ENCODE results near the gene MICAL3. TPM values are rescaled to one million over a fixed set of nuclear protein-coding genes. Genes with fewer than 3 reads are reported as not detected.

Gene MICAL3
- total and polyA plus RNA-seq, 2 of the 8 experiments (the other 6 are each of a cell fraction or from before 2014, with no cell fraction given): 8.3 to 41.8 TPM

DNA sequence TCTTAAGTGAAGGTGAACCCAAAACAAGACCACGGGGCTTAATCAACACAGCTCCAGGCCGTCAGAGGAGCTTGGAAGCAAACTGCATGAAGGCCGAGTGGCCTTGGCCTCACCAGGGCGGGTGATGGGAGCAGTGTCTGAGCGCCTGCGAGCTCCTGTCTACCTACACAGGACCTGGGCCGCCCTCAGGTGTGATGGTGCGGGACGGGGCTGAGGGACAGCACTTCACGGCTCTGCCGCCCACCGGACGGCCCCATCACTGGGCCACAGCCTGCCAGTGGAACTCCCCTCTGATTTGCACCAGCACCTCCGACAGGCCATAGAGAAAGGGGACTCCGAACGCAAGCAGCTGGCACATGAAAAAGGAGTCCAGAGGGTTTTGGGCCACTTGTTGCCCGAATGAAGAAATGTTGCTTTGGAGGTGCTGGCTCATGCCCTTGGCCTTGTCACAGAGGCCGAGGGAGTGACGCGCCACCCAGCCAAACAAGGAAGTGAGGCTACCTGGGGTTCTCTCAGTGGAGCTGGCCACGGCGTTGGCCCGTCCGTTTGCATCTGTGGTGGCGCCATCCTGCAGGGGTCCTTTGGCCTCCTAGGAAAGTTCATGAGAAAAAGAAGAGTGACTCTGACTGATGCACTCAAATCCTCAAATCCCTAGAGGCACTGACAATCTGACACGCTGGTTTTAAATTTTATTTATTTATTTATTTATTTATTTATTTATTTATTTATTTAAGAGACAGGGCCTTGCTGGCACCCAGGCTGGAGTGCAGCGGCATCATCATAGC lies 159.8 kb downstream of the MICAL3 start:
- 95% methylated on average over 27 of the region's 27 CpGs; no CpG with 5 or more reads in 1 of the 2 experiments for WGBS, 2 experiments (ENCODE audit: extremely low coverage in 1 of 2, insufficient coverage in 1 of 2, insufficient read length in 1 of 2, insufficient replicate concordance in 2 of 2, low coverage in 1 of 2, low lambda C conversion rate in 2 of 2, missing lambda C conversion rate in 1 of 2)
- TF ChIP-seq, protein P1, sequence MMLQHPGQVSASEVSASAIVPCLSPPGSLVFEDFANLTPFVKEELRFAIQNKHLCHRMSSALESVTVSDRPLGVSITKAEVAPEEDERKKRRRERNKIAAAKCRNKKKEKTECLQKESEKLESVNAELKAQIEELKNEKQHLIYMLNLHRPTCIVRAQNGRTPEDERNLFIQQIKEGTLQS (IDR thresholded peaks at IDR 0.05; ENCODE audit: insufficient read depth, low read depth, low read length): no peak
- TF ChIP-seq TBP (IDR thresholded peaks at IDR 0.05; ENCODE audit: low read depth, low read length) (no peak), SRF (IDR thresholded peaks at IDR 0.05; ENCODE audit: low read depth, low read length) (no peak), HDAC6 (IDR thresholded peaks at IDR 0.05; ENCODE audit: low read depth, low read length) (no peak), MAFK (IDR thresholded peaks at IDR 0.05; ENCODE audit: low read depth, low read length) (no peak), EGR1 (IDR thresholded peaks at IDR 0.05; ENCODE audit: borderline replicate concordance, low read depth, low read length) (no peak), KDM4A (IDR thresholded peaks at IDR 0.05; ENCODE audit: low read depth, low read length, severe bottlenecking) (no peak), ZNF274 (IDR thresholded peaks at IDR 0.05; ENCODE audit: borderline replicate concordance, extremely low read depth, low read length) (no peak), JUN (IDR thresholded peaks at IDR 0.05; ENCODE audit: low read depth, low read length) (no peak), CEBPB (IDR thresholded peaks at IDR 0.05; ENCODE audit: low read depth, low read length) (no peak)
- TF ChIP-seq, protein P2, sequence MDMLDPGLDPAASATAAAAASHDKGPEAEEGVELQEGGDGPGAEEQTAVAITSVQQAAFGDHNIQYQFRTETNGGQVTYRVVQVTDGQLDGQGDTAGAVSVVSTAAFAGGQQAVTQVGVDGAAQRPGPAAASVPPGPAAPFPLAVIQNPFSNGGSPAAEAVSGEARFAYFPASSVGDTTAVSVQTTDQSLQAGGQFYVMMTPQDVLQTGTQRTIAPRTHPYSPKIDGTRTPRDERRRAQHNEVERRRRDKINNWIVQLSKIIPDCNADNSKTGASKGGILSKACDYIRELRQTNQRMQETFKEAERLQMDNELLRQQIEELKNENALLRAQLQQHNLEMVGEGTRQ (IDR thresholded peaks at IDR 0.05; ENCODE audit: low read length): no peak

More for the DNA sequence above, 159.8 kb downstream of the MICAL3 start:
- H2AK5ac ChIP-seq (ENCODE audit: low read depth, low read length): no peak overlapping the region
- no peak overlapping the region for H2BK20ac ChIP-seq (ENCODE audit: low read length)
- H3K27ac ChIP-seq (ENCODE audit: low read depth, low read length): no peak overlapping the region
- peaks cover 0 to 6% (median 4%) of the 10 kb centered on the region in 4 experiments; a peak in 4 of 8 replicates for H3K36me3 ChIP-seq (ENCODE audit: control insufficient read depth in 2 of 4, insufficient read depth in 4 of 4, low read length in 3 of 4)
- H4K91ac ChIP-seq (replicated peaks; ENCODE audit: insufficient read length, low read length): no peak overlapping the region
- POLR2A ChIA-PET (ENCODE audit: partially characterized antibody): no interaction called here
- H4K8ac ChIP-seq (ENCODE audit: extremely low read depth, insufficient read depth, low read length): no peak overlapping the region
- H2BK15ac ChIP-seq (ENCODE audit: low read length): no peak overlapping the region
- H2BK5ac ChIP-seq (ENCODE audit: low read depth, low read length): no peak overlapping the region
- H2AFZ ChIP-seq (ENCODE audit: low read length): no peak overlapping the region
- H3K18ac ChIP-seq (ENCODE audit: extremely low read depth, low read length): no peak overlapping the region
- no peaks in the 10 kb centered on the region for H3K9me3 ChIP-seq (ENCODE audit: insufficient read depth in 2 of 2, low read depth in 1 of 2, low read length in 1 of 2)
- no peaks in the 10 kb centered on the region for H3K79me2 ChIP-seq (ENCODE audit: control insufficient read depth in 1 of 2, insufficient read depth in 2 of 2, low read length in 2 of 2)
- no peaks in the 10 kb centered on the region for H3K27me3 ChIP-seq (replicated peaks in 1 of 4; ENCODE audit: control insufficient read depth in 3 of 4, extremely low read depth in 1 of 4, insufficient read depth in 3 of 4, low read length in 3 of 4)
- H4K5ac ChIP-seq (ENCODE audit: insufficient read length, low read depth, low read length): no peak overlapping the region
- no peak overlapping the region for H2BK12ac ChIP-seq (ENCODE audit: low read depth, low read length)
- H3K4me1 ChIP-seq (replicated peaks in 1 of 4; ENCODE audit: control insufficient read depth in 3 of 4, insufficient read depth in 4 of 4, low read length in 3 of 4): no peaks in the 10 kb centered on the region
- CTCF ChIA-PET (ENCODE audit: partially characterized antibody): interaction anchor here (0.6 to 1.1 kb wide), 3 partner anchors 18 to 124 kb away, joined by 3 to 4 read pairs (median 3); no protein-coding TSS in a partner anchor
- 0 out of 2 replicates have a peak, but pooled peaks cover 2% of the 10 kb centered on the region for H3K79me1 ChIP-seq (ENCODE audit: low read depth, low read length)
- FAIRE-seq: no peak
- no peak overlapping the region for H3K4me3 ChIP-seq (ENCODE audit: extremely low read depth in 1 of 4, insufficient read depth in 2 of 4, low read depth in 3 of 4, low read length in 4 of 4)
- peaks cover 3 to 6% of the 10 kb centered on the region in 2 experiments for H4K20me1 ChIP-seq (replicated peaks in 1 of 2; ENCODE audit: control insufficient read depth in 1 of 2, insufficient read depth in 2 of 2, low read length in 2 of 2)
- no peak overlapping the region for H3K4ac ChIP-seq (replicated peaks; ENCODE audit: insufficient read length, low read depth, low read length)
- no peak overlapping the region for H3K23ac ChIP-seq (ENCODE audit: insufficient read length)
- H3K4me2 ChIP-seq (ENCODE audit: insufficient read depth in 1 of 2, low read depth in 2 of 2, low read length in 2 of 2): no peak overlapping the region
- no peak overlapping the region for H3K14ac ChIP-seq (ENCODE audit: insufficient read length)
- no peak overlapping the region for H2BK120ac ChIP-seq (replicated peaks; ENCODE audit: low read depth, low read length)
- H3K9ac ChIP-seq (replicated peaks in 1 of 4; ENCODE audit: extremely low read depth in 1 of 4, low read depth in 3 of 4, low read length in 3 of 4): no peak overlapping the region
- H3K23me2 ChIP-seq (ENCODE audit: low read depth, low read length): no peaks in the 10 kb centered on the region
- DNase-seq (ENCODE audit: low read depth in 1 of 2, low spot score in 2 of 2): no peak
- H3K56ac ChIP-seq (replicated peaks; ENCODE audit: insufficient read length, low read depth, low read length): no peak overlapping the region
